Ishikawa (cell line): ENCODE results near the gene TTC13.

Experiments used
- CREB1 ChIP-seq: IDR thresholded peaks from 2 replicates; pipeline ENCODE4 v1.6.1; 2012; ENCODE audit warnings: low read depth
- FOXM1 ChIP-seq: IDR thresholded peaks from 2 replicates; pipeline ENCODE4 v1.6.1; 2012; ENCODE audit warnings: low read depth, borderline replicate concordance
- RAD21 ChIP-seq: IDR thresholded peaks from 2 replicates; pipeline ENCODE4 v1.6.1; 2012; ENCODE audit warnings: low read depth
- TEAD4 ChIP-seq: IDR thresholded peaks from 2 replicates; pipeline ENCODE4 v1.6.1; 2012

DNA sequence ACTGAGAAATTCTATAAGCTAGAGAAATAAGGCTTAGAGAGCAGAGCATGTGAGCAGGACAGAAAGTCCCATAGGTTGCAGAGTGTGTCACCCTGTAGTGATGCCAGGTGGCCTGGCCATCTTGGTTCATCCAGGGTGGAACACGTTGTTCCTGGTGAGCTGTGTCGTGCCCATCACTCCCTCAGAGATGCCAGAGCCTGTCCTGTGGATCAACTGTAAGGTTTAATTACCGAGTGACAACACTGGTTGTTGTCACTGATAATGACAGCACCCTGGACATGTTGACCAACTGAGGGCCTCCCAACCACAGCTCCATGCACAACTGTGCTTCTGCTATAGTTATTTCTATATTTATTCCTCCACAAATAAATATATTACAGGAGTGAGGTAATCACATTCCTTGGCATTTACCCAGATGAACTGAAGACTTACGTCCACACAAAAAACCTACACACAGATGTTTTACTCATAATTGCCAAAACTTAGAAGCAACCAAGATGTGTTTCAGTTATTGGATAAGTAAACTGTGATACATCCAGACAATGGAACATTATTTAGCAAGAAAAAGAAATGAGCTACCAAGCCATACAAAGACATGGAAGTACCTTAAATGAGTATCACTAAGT is 116.6 kb downstream of the TTC13 start:
- TF ChIP-seq RAD21 (no peak), TEAD4 (no peak), CREB1 (no peak), FOXM1 (no peak)
